Pulmonary artery endothelial cell (primary cell): ENCODE results near the gene SCP2D1. TPM values are rescaled to one million over a fixed set of nuclear protein-coding genes. Genes with fewer than 3 reads are reported as not detected.

Experiments used
- DNase-seq: peaks from one replicate; pipeline ENCODE4 v3.0.0-alpha.2; 2011; ENCODE audit warnings: low read depth, low spot score
- total RNA-seq: library from RNA; depleted of rRNA; stranded (reverse); fragments of >200 nt; gene quantifications from 2 replicates; pipeline ENCODE4 v1.2.3, GENCODE V29; 2014

SCP2D1 gene
- total RNA-seq, 1 donor from 2014 or later = not detected

DNA sequence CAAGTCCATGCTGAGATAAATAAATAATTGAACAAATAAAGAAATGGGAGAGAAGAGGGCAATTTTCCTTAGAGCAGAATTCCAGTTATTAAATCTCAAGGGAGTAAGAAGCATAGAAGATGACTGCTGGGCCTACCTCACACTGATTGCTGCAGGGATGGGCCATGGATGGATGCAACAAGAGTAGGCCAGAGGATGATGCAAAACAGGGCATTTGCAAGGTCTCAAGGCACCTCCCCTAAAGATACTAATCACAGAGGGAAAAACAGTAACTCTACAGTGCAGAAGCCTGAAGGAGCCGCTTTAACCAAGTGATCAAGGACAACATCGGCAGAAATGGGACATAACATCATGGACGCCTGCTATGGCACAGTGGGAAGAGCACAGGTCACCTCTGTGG, 1.7 kb upstream of the SCP2D1 start:
- no peak for DNase-seq

DNA sequence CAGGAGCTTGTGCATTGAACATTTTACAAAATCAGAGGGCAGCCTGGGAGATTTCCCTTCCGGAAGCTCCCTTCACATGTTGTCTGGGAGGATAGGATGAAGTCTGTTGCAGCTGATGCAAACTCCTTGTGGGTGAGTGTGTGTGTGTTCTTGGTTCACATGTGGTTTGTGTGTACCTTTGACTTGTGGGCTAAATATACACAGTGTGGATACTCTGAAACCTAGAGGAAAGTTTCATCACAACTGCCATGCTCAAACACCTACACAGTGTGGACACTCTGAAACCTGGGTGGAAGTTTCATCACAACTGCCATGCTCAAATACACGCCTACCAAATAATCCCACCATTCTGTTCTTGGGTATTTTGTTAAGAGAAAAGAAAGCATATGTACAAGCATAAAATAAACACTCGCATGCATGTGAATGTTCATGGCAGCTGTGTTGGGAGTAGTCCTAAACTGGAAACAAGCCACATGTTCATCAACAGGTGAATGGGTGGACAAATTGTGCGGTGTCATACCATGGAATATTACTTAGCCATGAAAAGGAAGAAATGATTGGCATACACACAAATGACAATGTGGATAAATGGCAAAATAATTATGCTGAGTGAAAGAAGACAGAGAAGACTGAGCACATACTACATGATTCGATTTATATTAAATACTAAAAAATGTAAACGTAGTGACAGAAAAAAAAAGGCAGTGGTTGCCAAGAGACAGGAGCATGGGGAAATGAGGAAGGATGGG, 1.8 kb downstream of the SCP2D1 start:
- DNase-seq = no peak

DNA sequence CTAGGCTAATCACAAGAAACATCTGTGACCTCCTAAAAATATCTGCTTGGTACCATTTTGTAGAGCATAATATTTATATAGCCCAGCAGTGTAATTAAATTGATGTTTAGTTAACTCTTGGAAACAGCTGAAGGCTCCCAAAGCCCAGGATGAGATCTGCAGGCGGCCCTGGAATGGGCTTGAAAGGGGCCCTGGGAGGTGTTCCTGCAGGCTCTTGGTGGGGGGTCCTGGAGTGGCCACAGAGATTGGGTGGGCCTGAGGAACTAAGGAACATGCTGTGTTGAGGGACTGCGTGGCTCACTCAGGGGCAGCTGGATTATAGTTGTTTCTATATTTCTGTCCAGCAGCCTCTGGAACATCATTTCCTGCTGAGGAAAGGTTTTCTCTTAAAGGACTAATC, 9.2 kb downstream of the SCP2D1 start:
- no peak for DNase-seq

DNA sequence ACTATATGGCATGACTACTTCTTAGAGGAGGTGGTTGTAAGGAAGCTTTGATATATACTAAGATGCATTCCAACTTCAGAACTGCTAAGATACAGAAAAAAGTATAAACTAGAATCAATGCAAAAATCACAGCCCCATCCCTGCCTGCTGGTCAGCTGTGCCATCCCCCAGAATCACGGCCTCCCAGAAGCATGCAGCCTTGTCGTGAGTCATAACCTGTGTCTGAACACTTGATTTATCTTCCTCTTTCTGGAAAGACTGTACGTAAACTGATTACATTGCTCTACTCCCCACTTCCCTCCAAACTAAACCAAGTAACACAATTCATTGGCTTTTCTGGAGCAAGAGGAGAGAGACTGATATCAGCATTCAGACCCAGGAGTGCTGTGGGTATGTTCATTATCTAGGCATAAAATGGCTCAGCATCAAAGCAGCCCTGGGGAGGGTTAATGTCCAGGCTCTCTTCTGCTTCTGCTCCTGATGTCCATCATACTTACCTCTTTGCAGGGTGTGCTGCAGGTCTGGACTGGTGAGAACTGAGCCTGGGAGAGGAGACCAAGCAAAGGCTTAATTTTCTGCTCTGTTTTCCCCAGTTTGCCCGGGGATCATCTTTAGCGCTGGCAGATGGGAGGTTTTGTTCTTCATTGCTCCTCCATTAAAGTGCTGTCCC, 18.4 kb downstream of the SCP2D1 start:
- DNase-seq = no peak

DNA sequence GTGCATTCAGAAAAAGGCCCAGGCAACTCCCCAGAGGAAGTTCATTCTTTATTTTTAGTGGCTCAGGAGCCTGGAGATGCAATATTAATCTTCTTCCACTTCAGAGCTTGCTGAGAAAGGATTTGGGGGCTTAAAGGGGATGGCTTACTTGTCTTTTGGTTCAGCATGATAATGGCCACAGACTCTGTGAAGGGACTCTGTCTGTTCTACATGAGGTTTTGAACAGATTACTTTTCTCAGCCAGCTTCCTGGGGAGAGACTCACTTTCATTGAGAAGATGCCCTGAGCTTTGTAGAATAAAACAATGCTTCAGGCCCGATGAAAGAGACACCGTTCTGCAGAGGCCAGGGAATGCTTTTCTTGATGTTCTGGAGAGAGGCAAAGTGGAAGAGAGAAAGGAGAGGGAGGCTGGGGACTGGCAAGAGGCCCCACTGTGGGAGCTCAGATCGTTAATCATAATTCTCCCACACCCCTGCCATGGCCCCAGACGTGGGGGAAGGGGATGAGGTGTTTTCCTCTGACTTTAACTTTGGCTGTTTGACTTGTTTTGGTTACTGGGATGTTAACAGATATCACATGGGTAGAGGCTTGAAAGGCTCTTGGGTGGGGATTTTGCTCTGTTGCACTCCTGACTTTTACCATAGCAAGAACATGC, 19.1 kb downstream of the SCP2D1 start:
- no peak for DNase-seq

DNA sequence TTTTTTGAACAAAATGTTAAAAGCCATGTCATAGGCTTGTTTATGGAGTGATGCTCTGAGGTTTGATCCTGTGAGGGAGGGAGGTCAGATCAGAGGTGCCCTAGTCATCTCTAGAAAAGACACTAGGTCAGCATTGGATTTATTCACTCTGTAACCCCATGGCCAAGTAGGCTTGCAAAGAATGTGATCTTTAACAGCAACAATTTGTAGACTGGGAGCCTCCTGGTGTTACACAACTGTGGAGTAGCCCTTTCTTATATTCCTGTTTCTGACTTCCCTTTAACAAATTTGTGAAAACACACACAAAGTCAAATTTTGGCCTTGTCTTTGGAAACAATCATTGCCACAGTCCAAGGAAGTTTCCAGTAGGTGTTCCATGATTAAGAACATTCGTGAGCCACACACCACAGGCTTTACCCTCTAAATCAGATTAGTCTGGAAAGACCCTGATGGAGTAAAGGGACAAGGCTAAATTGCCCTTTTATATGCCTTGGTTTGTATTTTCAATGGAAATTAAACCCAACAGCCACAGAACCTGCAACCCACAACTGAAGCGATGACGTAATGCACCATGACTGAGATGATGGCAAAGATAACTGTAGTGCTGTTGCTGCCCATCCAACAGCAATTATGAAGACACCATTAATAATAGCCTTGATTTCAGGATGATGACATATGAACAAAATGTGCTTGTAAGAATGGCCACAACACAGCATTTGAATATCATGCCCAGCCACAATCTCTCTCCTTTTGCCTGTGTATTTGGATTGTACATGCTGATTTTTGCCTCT, 22.1 kb downstream of the SCP2D1 start:
- DNase-seq = no peak

DNA sequence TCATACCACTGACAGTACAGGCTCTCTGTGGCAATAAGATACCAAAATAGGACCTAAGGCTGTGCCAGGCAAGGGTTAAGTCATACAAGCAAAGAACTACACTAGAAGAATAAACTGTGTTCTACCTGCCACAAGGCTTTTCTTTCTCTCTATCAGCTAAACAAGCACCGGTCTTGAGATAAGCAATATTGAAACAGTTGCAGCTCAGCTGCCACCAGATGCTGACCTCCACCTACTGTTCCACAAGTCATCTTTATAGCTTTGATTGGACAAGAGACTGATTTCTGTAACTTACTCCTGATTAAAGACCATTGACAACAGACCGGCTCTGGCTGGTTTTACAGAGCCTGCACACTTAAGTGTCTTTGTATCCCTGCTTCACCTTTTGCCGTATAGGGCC, 24.1 kb downstream of the SCP2D1 start:
- DNase-seq = no peak

DNA sequence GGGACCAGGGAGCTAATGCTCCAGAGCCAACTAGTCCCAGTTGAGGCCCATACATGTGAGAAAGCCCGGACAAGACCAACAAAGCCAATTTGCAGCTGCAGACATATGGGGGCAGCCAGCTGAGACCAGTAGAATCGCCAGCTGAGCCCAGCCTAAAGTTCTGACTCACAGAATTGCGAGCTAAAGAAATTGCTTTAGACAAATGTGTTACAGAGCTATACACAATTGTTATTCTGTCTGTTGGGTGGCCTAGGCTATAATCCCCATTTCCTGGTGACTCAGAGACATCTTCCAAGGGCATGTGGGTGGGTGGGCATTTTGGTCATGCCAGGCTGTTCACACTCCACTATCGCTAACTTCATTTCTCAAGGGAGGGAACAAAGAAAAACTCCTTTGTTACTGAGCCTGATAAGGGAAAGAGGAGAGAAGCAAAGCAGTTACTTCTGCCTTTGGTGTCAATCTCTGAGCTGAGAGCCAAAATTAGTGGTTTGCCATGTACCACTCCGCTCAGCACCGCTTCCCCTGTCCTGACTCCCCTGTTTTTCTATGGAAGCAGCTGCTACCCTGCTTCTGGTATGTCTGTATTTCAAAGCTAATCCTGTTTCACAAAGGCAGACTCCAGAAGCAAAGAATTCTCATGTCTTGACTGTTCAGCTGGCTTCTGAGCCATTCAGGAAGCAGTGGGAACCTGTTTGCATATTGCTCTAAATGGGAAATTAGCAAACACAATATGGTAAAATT, 26.1 kb downstream of the SCP2D1 start:
- DNase-seq = no peak

DNA sequence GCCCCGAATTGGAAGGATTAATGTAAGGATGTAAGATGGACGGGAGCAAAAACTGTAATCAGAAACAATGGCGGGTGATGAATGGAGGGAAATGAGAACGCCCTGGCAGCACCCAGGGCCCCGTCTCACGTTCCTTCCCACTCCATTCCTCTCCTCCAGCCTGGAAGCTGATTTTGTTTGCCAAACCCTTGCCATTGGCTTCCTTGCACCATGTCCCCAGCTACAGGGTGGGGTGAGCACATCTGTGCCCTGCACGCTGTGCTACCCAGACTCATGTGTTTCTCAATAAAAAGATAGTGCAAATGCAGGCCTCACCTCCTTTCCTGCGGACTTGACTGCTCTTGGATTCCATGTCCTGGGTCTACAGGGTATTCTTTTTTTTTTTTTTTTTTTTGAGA, 26.7 kb downstream of the SCP2D1 start:
- no peak for DNase-seq

DNA sequence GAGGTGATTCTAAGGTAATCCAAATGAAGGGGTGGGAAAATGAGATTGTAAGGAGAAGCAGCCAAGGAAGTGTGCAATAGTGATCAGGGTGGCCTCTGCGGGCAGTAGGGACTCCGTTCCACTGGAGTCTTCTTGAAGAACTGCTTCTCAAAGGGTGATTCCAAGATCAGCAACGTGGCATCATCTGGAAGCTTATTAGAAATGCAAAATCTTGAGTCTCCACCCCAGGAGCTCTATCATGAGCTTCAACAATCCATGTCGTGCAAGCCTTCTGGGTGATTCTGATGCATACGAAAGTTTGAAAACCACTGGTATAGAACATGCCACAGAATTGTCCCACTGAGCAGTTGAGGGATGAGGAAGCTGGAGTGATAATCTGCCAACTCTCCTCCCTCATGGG, 31.4 kb downstream of the SCP2D1 start:
- DNase-seq = no peak

DNA sequence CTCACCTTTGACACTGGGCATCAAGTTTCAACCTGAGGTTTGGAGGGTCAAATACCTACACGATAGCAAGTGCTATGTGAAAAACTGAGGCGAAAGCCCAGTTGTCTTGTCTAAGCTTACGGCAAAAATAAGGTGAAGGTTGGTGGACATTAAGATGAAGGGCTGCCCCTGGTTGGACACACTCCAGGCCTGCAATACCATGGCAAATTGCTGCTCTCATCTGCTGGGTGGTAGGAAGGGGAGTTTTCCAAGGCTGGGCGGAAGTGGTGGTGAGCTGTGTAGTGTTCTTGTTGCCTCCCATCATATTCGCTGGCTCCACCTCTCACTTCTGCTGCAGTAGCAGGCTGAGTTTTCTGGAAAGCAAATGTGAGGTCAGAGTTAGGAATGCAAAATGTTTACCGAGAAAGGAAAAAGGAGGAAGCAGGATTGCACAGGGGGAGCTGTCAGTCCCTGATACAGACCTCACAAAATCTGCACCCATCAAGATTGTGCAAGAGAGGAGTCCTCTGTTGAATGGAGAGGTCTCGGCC, 33.7 kb downstream of the SCP2D1 start:
- DNase-seq = no peak

DNA sequence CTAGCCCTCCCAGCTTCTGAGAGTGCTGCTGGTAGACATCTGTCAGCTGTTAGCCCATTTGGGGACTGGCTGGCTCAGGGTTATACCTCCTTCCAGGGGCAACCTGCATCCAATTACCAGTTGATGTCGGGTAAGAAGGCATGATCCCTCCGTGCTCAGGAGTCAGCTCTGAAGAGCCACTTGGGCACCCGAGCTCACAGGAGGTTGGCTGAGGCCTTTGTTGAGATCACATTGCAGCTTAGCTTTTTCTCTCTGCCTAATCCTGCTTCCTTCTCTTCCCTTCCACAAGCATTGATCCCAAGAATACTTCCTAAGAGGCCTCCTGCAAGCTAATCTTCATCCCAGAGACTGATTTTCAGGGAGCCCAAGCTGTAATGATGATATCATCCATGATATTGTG, 35.5 kb downstream of the SCP2D1 start:
- no peak for DNase-seq

DNA sequence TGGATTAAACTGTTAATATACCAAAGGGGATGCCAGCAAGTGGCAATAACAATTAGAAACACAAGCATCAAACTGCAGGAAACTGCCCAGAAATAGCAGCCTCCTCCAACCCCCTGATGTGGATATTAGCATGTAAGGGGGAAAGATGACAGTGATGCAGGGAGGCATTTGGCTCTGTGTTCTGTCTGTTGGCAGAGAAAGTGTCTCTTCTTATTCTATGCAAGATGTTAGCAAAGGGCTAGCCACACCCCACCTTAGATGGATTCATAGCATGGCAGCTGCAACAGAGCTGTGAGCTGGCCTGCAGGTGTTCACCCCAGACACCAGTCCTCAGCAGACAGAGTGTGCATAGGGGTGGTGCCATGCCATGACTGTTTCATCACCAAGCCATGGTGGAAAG, 38.0 kb downstream of the SCP2D1 start:
- DNase-seq = no peak

DNA sequence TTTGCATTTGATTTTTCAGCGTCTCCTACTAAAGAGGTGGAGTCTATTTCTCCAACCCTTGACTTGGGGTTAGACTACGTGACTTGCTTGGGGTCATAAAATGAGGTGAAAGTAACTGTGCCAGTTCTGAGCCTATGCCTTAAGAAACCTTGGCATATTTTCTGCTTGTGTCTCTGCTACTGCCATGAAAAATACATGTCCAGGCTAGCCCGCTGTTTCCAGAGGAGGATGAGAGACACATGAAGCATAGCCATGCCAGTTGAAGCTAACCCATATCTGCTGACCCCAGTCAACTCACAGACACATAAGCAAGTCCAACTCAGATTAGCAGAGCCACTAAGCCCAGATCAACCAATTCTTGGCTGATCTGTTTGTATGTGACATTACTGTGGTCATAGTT, 38.7 kb downstream of the SCP2D1 start:
- DNase-seq = no peak

DNA sequence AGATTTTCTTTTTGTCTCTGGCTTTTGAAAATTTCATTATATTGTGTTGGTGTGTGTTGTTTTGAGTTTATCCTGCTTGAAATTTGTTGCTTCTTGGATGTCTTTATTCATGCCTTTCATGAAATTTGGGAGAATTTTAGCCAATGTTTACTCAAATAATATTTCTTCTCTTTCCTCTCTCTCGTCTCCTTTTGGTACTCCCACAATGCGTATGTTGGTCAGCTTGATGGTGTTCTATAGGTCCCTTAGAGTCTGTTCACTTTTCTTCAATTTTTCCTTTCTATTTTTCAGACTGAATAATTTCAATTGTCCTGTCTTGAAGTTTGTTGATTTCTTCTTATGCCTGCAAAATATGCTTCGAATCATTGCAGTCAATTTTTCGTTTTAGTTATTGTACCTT, 39.6 kb downstream of the SCP2D1 start:
- DNase-seq = no peak

DNA sequence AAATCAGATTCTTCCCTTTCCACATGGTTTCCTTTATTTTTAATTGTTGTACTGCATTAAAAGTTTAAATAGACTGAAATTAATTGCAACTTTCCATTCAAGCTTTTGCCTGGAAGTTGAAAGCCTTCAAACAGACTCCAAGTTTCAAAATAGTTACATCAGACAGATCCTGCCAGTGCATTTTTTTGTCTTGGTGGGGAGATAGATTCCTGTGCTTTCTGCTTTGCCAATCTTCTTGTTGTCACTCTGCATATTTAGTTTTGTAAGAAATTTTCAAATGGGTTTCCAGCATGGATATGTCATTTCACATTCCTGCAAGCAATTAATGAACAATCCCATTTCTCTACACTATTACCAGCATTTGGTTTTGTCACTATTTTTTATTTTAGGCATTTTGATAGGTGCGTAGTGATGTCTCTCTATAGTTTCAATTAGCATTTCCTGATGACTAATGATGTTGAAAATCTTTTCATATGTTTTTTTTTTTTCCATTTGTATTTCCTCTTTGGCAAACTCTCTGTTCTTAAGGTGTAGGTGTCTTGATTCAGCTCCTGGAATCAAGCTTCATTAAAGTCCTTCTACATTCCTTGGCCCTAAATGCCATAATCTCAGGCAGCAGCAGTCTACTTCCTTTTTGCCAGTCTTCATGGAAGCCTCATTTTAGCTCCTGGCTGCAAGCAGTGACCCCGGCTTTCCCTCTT, 40.5 kb downstream of the SCP2D1 start:
- no peak for DNase-seq

DNA sequence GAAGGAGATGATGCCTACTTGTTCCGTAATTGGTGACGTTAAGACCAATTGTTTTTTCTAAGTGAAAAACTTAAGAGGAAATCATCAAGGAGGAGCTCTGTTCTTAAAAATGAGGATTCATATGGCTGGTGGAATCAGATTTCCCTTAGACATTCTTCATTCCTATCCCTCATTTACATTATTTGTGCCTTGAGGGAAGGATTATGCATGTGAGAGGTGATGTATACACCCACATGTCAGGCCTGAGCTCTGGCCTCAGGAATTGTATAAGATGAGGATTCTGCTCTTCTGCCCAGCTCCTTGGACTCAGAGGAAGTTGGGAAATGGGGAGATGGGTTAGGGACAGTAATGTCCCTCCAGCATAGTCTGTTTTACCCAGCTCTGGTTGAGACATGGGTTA, 42.3 kb downstream of the SCP2D1 start:
- no peak for DNase-seq

DNA sequence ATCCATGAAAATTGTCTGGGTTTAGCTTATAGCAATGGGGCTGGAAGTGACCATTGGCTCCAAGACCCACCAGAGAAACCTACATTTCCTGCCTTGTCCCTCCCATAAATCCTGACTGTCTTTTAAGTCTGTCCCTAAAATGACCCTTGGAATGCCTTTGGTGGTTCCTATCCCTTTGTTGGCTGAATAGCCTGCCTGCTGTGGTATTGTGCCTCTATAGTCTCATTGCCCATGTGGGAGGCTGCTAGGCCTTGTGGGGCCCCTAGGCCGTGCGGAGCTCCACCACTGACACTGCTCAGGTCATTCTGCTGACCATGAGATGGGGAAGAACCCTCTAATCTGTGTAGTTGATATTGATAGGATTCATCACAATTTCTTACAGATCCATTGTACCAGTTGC, 43.3 kb downstream of the SCP2D1 start:
- no peak for DNase-seq

DNA sequence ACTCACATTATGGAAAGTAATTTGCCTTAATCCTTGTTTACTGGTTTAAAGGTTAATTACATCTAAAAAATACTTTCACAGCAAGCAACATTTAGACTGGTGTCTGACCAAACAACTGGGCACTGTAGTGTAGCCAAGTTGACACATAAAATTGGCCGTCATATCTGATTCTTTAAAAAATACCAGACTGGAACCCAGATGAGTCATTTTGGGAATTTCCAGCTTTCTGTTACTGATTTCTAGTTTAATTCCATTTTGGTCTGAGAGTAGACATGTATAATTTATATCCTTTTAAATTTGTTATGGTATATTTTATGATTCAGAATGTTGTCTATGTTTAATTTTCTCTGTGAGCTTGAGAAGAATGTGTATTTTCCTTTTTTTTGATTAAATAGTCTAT, 44.1 kb downstream of the SCP2D1 start:
- DNase-seq = no peak

DNA sequence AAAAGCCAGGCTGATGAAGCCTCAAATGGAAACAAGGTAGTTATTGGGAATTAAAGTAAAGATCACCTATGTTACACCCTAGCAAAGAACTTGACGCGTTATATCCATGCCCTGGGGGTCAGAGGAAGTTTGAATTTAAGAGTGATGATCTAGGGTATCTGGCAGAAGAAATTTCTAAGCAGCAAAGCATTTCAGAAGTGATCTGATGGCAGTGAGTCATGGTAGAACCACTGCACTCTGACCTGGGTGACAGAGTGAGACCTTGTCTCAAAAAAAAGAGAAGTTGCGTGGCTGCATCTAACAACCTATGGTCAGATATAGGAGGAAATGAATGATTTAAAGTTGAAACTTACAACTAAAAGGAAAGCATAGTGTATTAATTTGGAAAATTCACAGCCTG, 45.2 kb downstream of the SCP2D1 start:
- DNase-seq = no peak
